IMR-90 (cell line): ENCODE results near the gene AMBP. TPM values are rescaled to one million over a fixed set of nuclear protein-coding genes. Genes with fewer than 3 reads are reported as not detected.

Experiments
- ATAC-seq: fragments of 200-7000 bp; cut with Tn5 transposase; 2 replicates; pipeline ENCODE4 v1.9.1; 2020; ENCODE audit warnings: low read depth, mild to moderate bottlenecking, moderate library complexity
- BruUV-seq: library from RNA; stranded (reverse); fragments of 400-500 nt; replicated peaks from 2 replicates; lab custom pipeline; 2021; lab: Mats Ljungman, UMichigan
- CTCF ChIA-PET: fragments of 300-600 bp; formaldehyde crosslinking; extraction: SDS; loops from one replicate; lab custom pipeline; 2021; ENCODE audit warnings: antibody characterized with exemption; lab: Yijun Ruan, JAX
- POLR2A ChIA-PET: fragments of 300-600 bp; sonication (Branson Sonifier 250); formaldehyde crosslinking; loops from one replicate; lab custom pipeline; 2022; ENCODE audit warnings: antibody characterized with exemption; ENCODE audit not compliant: unreplicated experiment; lab: Charles Lee
- DNase-seq: peaks from one replicate; pipeline ENCODE4 v3.0.0; 2013
- H2AFZ ChIP-seq: replicated peaks from 2 replicates; pipeline ENCODE3; 2013; ENCODE audit warnings: low read length, mild to moderate bottlenecking; ENCODE audit not compliant: poor library complexity
- H2AK5ac ChIP-seq: 2 replicates; pipeline ENCODE4 v1.6.1; 2013; ENCODE audit warnings: low read depth, low read length, inconsistent platforms
- H2AK9ac ChIP-seq: replicated peaks from 2 replicates; pipeline ENCODE3; 2013; ENCODE audit warnings: mild to moderate bottlenecking, low read depth, low read length, moderate library complexity; ENCODE audit not compliant: poor library complexity
- H2BK120ac ChIP-seq: 2 replicates; pipeline ENCODE4 v1.6.1; 2013; ENCODE audit warnings: low read depth, low read length, inconsistent platforms
- H2BK15ac ChIP-seq: 3 replicates; pipeline ENCODE4 v1.6.1; 2013; ENCODE audit warnings: low read depth, low read length, inconsistent platforms
- H2BK20ac ChIP-seq: 2 replicates; pipeline ENCODE4 v1.6.1; 2013; ENCODE audit warnings: low read depth, mild to moderate bottlenecking, inconsistent platforms, low read length, moderate library complexity
- H2BK5ac ChIP-seq: 2 replicates; pipeline ENCODE4 v1.6.1; 2013; ENCODE audit warnings: mild to moderate bottlenecking, low read depth, low read length, inconsistent platforms; ENCODE audit not compliant: poor library complexity, severe bottlenecking
- H3K14ac ChIP-seq: replicated peaks from 2 replicates; pipeline ENCODE4 v1.6.1; 2013; ENCODE audit warnings: low read depth, low read length, inconsistent platforms
- H3K18ac ChIP-seq: 2 replicates; pipeline ENCODE4 v1.6.1; 2013; ENCODE audit warnings: low read depth, low read length, control low read depth
- H3K23ac ChIP-seq: 2 replicates; pipeline ENCODE4 v1.6.1; 2013; ENCODE audit warnings: low read depth, low read length, inconsistent platforms
- H3K27ac ChIP-seq: 2 replicates; pipeline ENCODE4 v1.5.1; 2013; ENCODE audit warnings: mild to moderate bottlenecking, control low read depth, low read length; ENCODE audit not compliant: insufficient read depth
- H3K27me3 ChIP-seq: 2 replicates; pipeline ENCODE4 v1.6.1; 2013; ENCODE audit warnings: low read length; ENCODE audit not compliant: control insufficient read depth, insufficient read depth
- H3K36me3 ChIP-seq: 2 replicates; pipeline ENCODE4 v1.6.1; 2013; ENCODE audit warnings: low read length, mixed read lengths; ENCODE audit not compliant: control insufficient read depth, insufficient read depth
- H3K4ac ChIP-seq: 2 replicates; pipeline ENCODE4 v1.6.1; 2013; ENCODE audit warnings: low read depth, low read length, inconsistent platforms
- H3K4me1 ChIP-seq: 2 replicates; pipeline ENCODE4 v1.6.1; 2013; ENCODE audit warnings: low read length, mixed read lengths; ENCODE audit not compliant: control insufficient read depth, insufficient read depth
- H3K4me2 ChIP-seq: 2 replicates; pipeline ENCODE4 v1.6.1; 2013; ENCODE audit warnings: low read depth, mild to moderate bottlenecking, control low read depth, low read length, moderate library complexity
- H3K4me3 ChIP-seq: 2 replicates; pipeline ENCODE4 v1.5.1; 2013; ENCODE audit warnings: low read depth, mild to moderate bottlenecking, control low read depth, low read length, moderate library complexity; ENCODE audit not compliant: insufficient read depth
- H3K56ac ChIP-seq: 2 replicates; pipeline ENCODE4 v1.6.1; 2013; ENCODE audit warnings: low read length, inconsistent platforms; ENCODE audit not compliant: insufficient read depth; ENCODE audit errors: extremely low read depth
- H3K79me1 ChIP-seq, 2 experiments: 2 replicates each; pipeline ENCODE4 v1.6.1; 2013; ENCODE audit warnings: low read length in 2 of 2, inconsistent platforms in 1 of 2, low read depth in 1 of 2
- H3K9ac ChIP-seq: 2 replicates; pipeline ENCODE4 v1.6.1; 2013; ENCODE audit warnings: low read depth, low read length, control low read depth
- H3K9me1 ChIP-seq: 2 replicates; pipeline ENCODE4 v1.6.1; 2013; ENCODE audit warnings: low read length, inconsistent platforms; ENCODE audit not compliant: insufficient read depth
- H3K9me3 ChIP-seq: 2 replicates; pipeline ENCODE4 v1.6.1; 2013; ENCODE audit warnings: low read length; ENCODE audit not compliant: control insufficient read depth, insufficient read depth
- H4K20me1 ChIP-seq: 2 replicates; pipeline ENCODE4 v1.6.1; 2013; ENCODE audit warnings: low read length, inconsistent platforms; ENCODE audit not compliant: insufficient read depth
- H4K5ac ChIP-seq: 2 replicates; pipeline ENCODE4 v1.6.1; 2013; ENCODE audit warnings: mild to moderate bottlenecking, low read depth, low read length, control low read depth
- H4K8ac ChIP-seq, 2 experiments: 2 replicates each; pipeline ENCODE4 v1.6.1; 2013; ENCODE audit warnings: low read depth in 2 of 2, low read length in 2 of 2, control low read depth in 1 of 2, inconsistent platforms in 1 of 2
- H4K91ac ChIP-seq: 2 replicates; pipeline ENCODE4 v1.6.1; 2013; ENCODE audit warnings: low read depth, low read length, inconsistent platforms; ENCODE audit not compliant: insufficient read depth
- BHLHE40 ChIP-seq: fragments of 150-350 bp; IDR thresholded peaks from 2 replicates; pipeline ENCODE4 v1.6.1; 2016; ENCODE audit warnings: mild to moderate bottlenecking, low read depth, low read length
- CEBPB ChIP-seq: IDR thresholded peaks from 2 replicates; pipeline ENCODE4 v1.6.1; 2012; ENCODE audit warnings: low read depth, low read length, improper control_type of control experiment
- CTCF ChIP-seq: conservative IDR thresholded peaks from 2 replicates; pipeline ENCODE4 v1.5.1; 2012; ENCODE audit warnings: mild to moderate bottlenecking, low read depth, low read length, improper control_type of control experiment
- ELK1 ChIP-seq: fragments of 150-350 bp; IDR thresholded peaks from 2 replicates; pipeline ENCODE4 v1.6.1; 2016; ENCODE audit warnings: low read depth, mild to moderate bottlenecking, low read length, moderate library complexity, borderline replicate concordance
- FOS ChIP-seq: fragments of 150-350 bp; IDR thresholded peaks from 2 replicates; pipeline ENCODE4 v1.6.1; 2016; ENCODE audit warnings: low read depth, low read length
- MXI1 ChIP-seq: IDR thresholded peaks from 2 replicates; pipeline ENCODE4 v1.6.1; 2012; ENCODE audit warnings: low read depth, mild to moderate bottlenecking, low read length, moderate library complexity, borderline replicate concordance
- POLR2A ChIP-seq: IDR thresholded peaks from 2 replicates; pipeline ENCODE4 v1.6.1; 2012; ENCODE audit warnings: mild to moderate bottlenecking, low read depth, low read length
- RAD21 ChIP-seq: IDR thresholded peaks from 2 replicates; pipeline ENCODE4 v1.6.1; 2012; ENCODE audit warnings: low read length, improper control_type of control experiment
- RCOR1 ChIP-seq: IDR thresholded peaks from 2 replicates; pipeline ENCODE4 v1.6.1; 2012; ENCODE audit warnings: mild to moderate bottlenecking, low read length, improper control_type of control experiment; ENCODE audit not compliant: insufficient replicate concordance
- RFX5 ChIP-seq: IDR thresholded peaks from 2 replicates; pipeline ENCODE4 v1.8.0; 2012; ENCODE audit warnings: low read depth, mild to moderate bottlenecking, low read length, moderate library complexity
- SMC3 ChIP-seq: fragments of 150-350 bp; IDR thresholded peaks from 2 replicates; pipeline ENCODE4 v1.6.1; 2016; ENCODE audit warnings: low read depth, mild to moderate bottlenecking, antibody characterized with exemption, low read length, moderate library complexity
- whole genome bisulfite sequencing, 2 experiments: methylation state at CpG; one replicate each; pipeline versions ENCODE4 v1.1.5 to v1.1.7; 2013; ENCODE audit warnings: missing lambda C conversion rate in 2 of 2; ENCODE audit not compliant: insufficient read length in 1 of 2; ENCODE audit errors: extremely low coverage in 2 of 2; 5-methylcytosine and 5-hydroxymethylcytosine counted together
- dilution Hi-C: fragments of 300-500 bp; cut with HindIII; formaldehyde crosslinking; loops from one replicate; pipeline ENCODE4 v1.14.3; 2018; ENCODE audit warnings: low sequenced_read_pairs; ENCODE audit not compliant: unreplicated experiment
- in situ Hi-C: fragments of 300-500 bp; cut with MboI; formaldehyde crosslinking; loops from 3 replicates; pipeline ENCODE4 v1.14.3; 2019; ENCODE audit warnings: low sequenced_read_pairs, inconsistent platforms, mixed read lengths
- intact Hi-C: fragments of 100-400 bp; cut with micrococcal nuclease; formaldehyde crosslinking; loops from 2 replicates; pipeline ENCODE4 v1.10.0; 2022
- polyA plus RNA-seq, 3 experiments: library from polyadenylated mRNA; depleted of rRNA; stranded (reverse); fragments of >200 nt; gene quantifications; 2 replicates each; pipeline ENCODE4 v1.2.3, GENCODE V29; 2012; ENCODE audit warnings: low replicate concordance in 1 of 3
- total RNA-seq: library from RNA; depleted of rRNA; stranded (reverse); fragments of >200 nt; gene quantifications from 2 replicates; pipeline ENCODE4 v1.2.3, GENCODE V29; 2012

The AMBP gene
- total and polyA plus RNA-seq, 2 of the 4 experiments (the other 2 are of a cell fraction), result not detected

- no peak overlapping the region for H3K27ac ChIP-seq
- 77% methylated on average over 9 of the region's 19 CpGs; no CpG with 5 or more reads in 1 of the 2 experiments for WGBS, 2 experiments
- H3K9me3 ChIP-seq, result no peaks in the 10 kb centered on the region
- no peak overlapping the region for H3K4me3 ChIP-seq
- H4K91ac ChIP-seq, result no peak overlapping the region
- no peaks in the 10 kb centered on the region for H3K4me1 ChIP-seq
- H3K79me1 ChIP-seq, result no peaks in the 10 kb centered on the region; a peak in 1 of 4 replicates
- H3K9me1 ChIP-seq, result no peaks in the 10 kb centered on the region
- H2BK15ac ChIP-seq, result no peak overlapping the region
- TF ChIP-seq SMC3 (no peak), ELK1 (no peak), CEBPB (no peak), RAD21 (no peak), CTCF (no peak), POLR2A (no peak), FOS (no peak), RFX5 (no peak), BHLHE40 (no peak), RCOR1 (no peak), MXI1 (no peak)
- DNase-seq (no peak), ATAC-seq (no peak)
- intact Hi-C loops (no loop called here), in situ Hi-C loops (no loop called here), dilution Hi-C loops (no loop called here)
- no peak overlapping the region for H3K18ac ChIP-seq
- peaks cover 42% of the 10 kb centered on the region for H3K36me3 ChIP-seq
- BruUV-seq, result no TSS peak
- H2AK9ac ChIP-seq, result no peak overlapping the region
- H4K8ac ChIP-seq, result no peak overlapping the region
- no peak overlapping the region for H3K9ac ChIP-seq
- no peak overlapping the region for H2AK5ac ChIP-seq
- ChIA-PET CTCF (no interaction called here), POLR2A (no interaction called here)
- no peaks in the 10 kb centered on the region for H4K20me1 ChIP-seq
- no peaks in the 10 kb centered on the region for H3K27me3 ChIP-seq
- no peak overlapping the region for H3K4ac ChIP-seq
- no peak overlapping the region for H2BK20ac ChIP-seq
- H2BK120ac ChIP-seq, result no peak overlapping the region
- H3K14ac ChIP-seq, result no peak overlapping the region
- no peak overlapping the region for H3K23ac ChIP-seq
- no peak overlapping the region for H2AFZ ChIP-seq
- H2BK5ac ChIP-seq, result no peak overlapping the region
- H4K5ac ChIP-seq, result no peak overlapping the region
- H3K4me2 ChIP-seq, result no peak overlapping the region
- no peak overlapping the region for H3K56ac ChIP-seq
These were observed 40.0 kb downstream of the AMBP start for GRCh38 chr9:114037961-114038723.
